WTC11 (cell line): Measurements from ENCODE around the gene NOA1. TPM values are rescaled to one million over a fixed set of nuclear protein-coding genes. Genes with fewer than 3 reads are reported as not detected.

Source experiments
- ATAC-seq: fragments of 200-7000 bp; cut with Tn5 transposase; 2 replicates; pipeline ENCODE4 v1.10.0; 2021; ENCODE audit warnings: mild to moderate bottlenecking, moderate library complexity
- Bru-seq: library from RNA; stranded (reverse); fragments of 400-500 nt; gene quantifications from one replicate; lab custom pipeline; 2021; lab: Mats Ljungman, UMichigan
- CTCF ChIA-PET: fragments of 300-600 bp; sonication (Branson Sonifier 250); formaldehyde crosslinking; loops from one replicate; lab custom pipeline; 2021; ENCODE audit warnings: antibody characterized with exemption; lab: Charles Lee
- POLR2A ChIA-PET: fragments of 350-600 bp; sonication (Branson Sonifier 250); formaldehyde crosslinking; loops from one replicate; lab custom pipeline; 2021; ENCODE audit warnings: antibody characterized with exemption; lab: Charles Lee
- DNase-seq: peaks from one replicate; pipeline ENCODE4 v3.0.0; 2021; ENCODE audit warnings: low spot score
- H3K27ac Mint-ChIP-seq: 2 replicates; pipeline ENCODE4 v1.8.0; 2021; ENCODE audit warnings: mixed read lengths
- H3K27me3 Mint-ChIP-seq: 2 replicates; pipeline ENCODE4 v1.8.0; 2021; ENCODE audit warnings: low read depth, mild to moderate bottlenecking, moderate library complexity, mixed read lengths
- H3K36me3 Mint-ChIP-seq: 2 replicates; pipeline ENCODE4 v1.8.0; 2021; ENCODE audit warnings: mixed read lengths
- H3K4me1 Mint-ChIP-seq: 2 replicates; pipeline ENCODE4 v1.8.0; 2022; ENCODE audit warnings: mixed read lengths
- H3K4me3 Mint-ChIP-seq: 2 replicates; pipeline ENCODE4 v1.8.0; 2021; ENCODE audit warnings: mild to moderate bottlenecking, moderate library complexity, mixed read lengths
- H3K9me3 Mint-ChIP-seq: 2 replicates; pipeline ENCODE4 v1.8.0; 2021; ENCODE audit warnings: mixed read lengths
- CDX4 ChIP-seq: fragments of 250-450 bp; sonication (Bioruptor Pico); IDR thresholded peaks from 2 replicates; pipeline ENCODE4 v1.9.0; 2021; ENCODE audit warnings: moderate library complexity, mild to moderate bottlenecking, inconsistent platforms, borderline replicate concordance
- E2F4 ChIP-seq: sonication (generic); formaldehyde crosslinking; IDR thresholded peaks from 2 replicates; pipeline ENCODE4 v1.8.1; 2022; ENCODE audit warnings: low read depth, mild to moderate bottlenecking, moderate library complexity, missing genetic modification reagents, borderline replicate concordance
- EMX1 ChIP-seq: fragments of 250-450 bp; sonication (Bioruptor Pico); IDR thresholded peaks from 2 replicates; pipeline ENCODE4 v1.8.0; 2021; ENCODE audit warnings: mild to moderate bottlenecking
- FOXK1 ChIP-seq: sonication (generic); formaldehyde crosslinking; IDR thresholded peaks from 2 replicates; pipeline ENCODE4 v1.8.0; 2022; ENCODE audit warnings: mild to moderate bottlenecking, moderate library complexity, missing genetic modification reagents
- GABPB1 ChIP-seq: sonication (generic); formaldehyde crosslinking; IDR thresholded peaks from 2 replicates; pipeline ENCODE4 v1.8.1; 2023; ENCODE audit warnings: mild to moderate bottlenecking, missing genetic modification reagents
- GRHL2 ChIP-seq: fragments of 250-450 bp; sonication (Bioruptor Pico); IDR thresholded peaks from 2 replicates; pipeline ENCODE4 v1.8.0; 2022; ENCODE audit warnings: mild to moderate bottlenecking, moderate library complexity; ENCODE audit not compliant: insufficient replicate concordance, severe bottlenecking
- GTF2I ChIP-seq: fragments of 250-450 bp; sonication (Bioruptor Pico); conservative IDR thresholded peaks from 2 replicates; pipeline ENCODE4 v1.4.0; 2021; ENCODE audit warnings: mild to moderate bottlenecking
- MAX ChIP-seq: sonication (generic); formaldehyde crosslinking; IDR thresholded peaks from 2 replicates; pipeline ENCODE4 v1.8.0; 2022; ENCODE audit warnings: mild to moderate bottlenecking, missing genetic modification reagents
- MLX ChIP-seq: sonication (generic); formaldehyde crosslinking; IDR thresholded peaks from 2 replicates; pipeline ENCODE4 v1.8.1; 2023; ENCODE audit warnings: mild to moderate bottlenecking, missing genetic modification reagents, moderate library complexity
- NFYB ChIP-seq: sonication (generic); formaldehyde crosslinking; conservative IDR thresholded peaks from 2 replicates; pipeline ENCODE4 v1.8.0; 2022; ENCODE audit warnings: low read depth, missing genetic modification reagents
- SP1 ChIP-seq: sonication (generic); formaldehyde crosslinking; conservative IDR thresholded peaks from 2 replicates; pipeline ENCODE4 v1.8.1; 2022; ENCODE audit warnings: missing genetic modification reagents
- TCF7 ChIP-seq: sonication (generic); formaldehyde crosslinking; IDR thresholded peaks from 2 replicates; pipeline ENCODE4 v1.8.0; 2022; ENCODE audit warnings: mild to moderate bottlenecking, low read depth, missing genetic modification reagents, moderate library complexity
- USF1 ChIP-seq: sonication (generic); formaldehyde crosslinking; IDR thresholded peaks from 2 replicates; pipeline ENCODE4 v1.8.0; 2022; ENCODE audit warnings: mild to moderate bottlenecking, missing genetic modification reagents
- ZBTB21 ChIP-seq: sonication (generic); formaldehyde crosslinking; IDR thresholded peaks from 2 replicates; pipeline ENCODE4 v1.8.1; 2023; ENCODE audit warnings: mild to moderate bottlenecking, missing genetic modification reagents, borderline replicate concordance
- ZNF281 ChIP-seq: sonication (generic); formaldehyde crosslinking; IDR thresholded peaks from 2 replicates; pipeline ENCODE4 v1.8.0; 2023; ENCODE audit warnings: mild to moderate bottlenecking, missing genetic modification reagents
- ZNF317 ChIP-seq: sonication (generic); formaldehyde crosslinking; IDR thresholded peaks from 2 replicates; pipeline ENCODE4 v1.8.1; 2023; ENCODE audit warnings: low read depth, mild to moderate bottlenecking, moderate library complexity, missing genetic modification reagents, borderline replicate concordance
- ZNF416 ChIP-seq: fragments of 250-450 bp; sonication (Bioruptor Pico); IDR thresholded peaks from 2 replicates; pipeline ENCODE4 v1.9.0; 2021; ENCODE audit warnings: mild to moderate bottlenecking, inconsistent platforms
- ZNF671 ChIP-seq: fragments of 250-450 bp; sonication (Bioruptor Pico); IDR thresholded peaks from 2 replicates; pipeline ENCODE4 v1.8.0; 2021; ENCODE audit warnings: mild to moderate bottlenecking
- long read RNA-seq, 3 experiments: library from RNA in 1 of 3; library from capped mRNA in 1 of 3; library from polyadenylated mRNA in 1 of 3; unstranded in 2 of 3; stranded (forward) in 1 of 3; transcript quantifications; one replicate each; pipeline ENCODE4 v2.0.0, GENCODE V29; 2021
- total RNA-seq: library from RNA; stranded (reverse); gene quantifications from 3 replicates; pipeline ENCODE4 v1.2.3, GENCODE V29; 2021
- TF ChIP-seq, protein P1 (sequence below): sonication (generic); formaldehyde crosslinking; IDR thresholded peaks from 2 replicates; pipeline ENCODE4 v1.8.1; 2023; ENCODE audit warnings: mild to moderate bottlenecking, missing genetic modification reagents, moderate library complexity
- TF ChIP-seq, protein P2 (sequence below): sonication (generic); formaldehyde crosslinking; IDR thresholded peaks from 2 replicates; pipeline ENCODE4 v1.8.0; 2023; ENCODE audit warnings: missing genetic modification reagents
- TF ChIP-seq, protein P3 (sequence below): sonication (generic); formaldehyde crosslinking; IDR thresholded peaks from 2 replicates; pipeline ENCODE4 v1.8.1; 2023; ENCODE audit warnings: mild to moderate bottlenecking, missing genetic modification reagents
- TF ChIP-seq, protein P4 (sequence below): sonication (generic); formaldehyde crosslinking; IDR thresholded peaks from 2 replicates; pipeline ENCODE4 v1.8.0; 2022; ENCODE audit warnings: mild to moderate bottlenecking, missing genetic modification reagents

NOA1 gene
- total RNA-seq (32.5 to 35.7 TPM (median 33.0 TPM) in 3 replicates), Bru-seq, nascent RNA (percentile 84 among the genes with signal in this experiment)
- long read RNA-seq, experiment 1, transcript NOA1-201 (7 exons, 3,415 nt), result major isoform, 206 of 220 reads
- long read RNA-seq, experiment 1, partial matches to known transcripts, result 0 of 220 reads
- long read RNA-seq, experiment 1, other reads (novel, unspliced or antisense), result 14 of 220 reads
- long read RNA-seq, experiment 2, transcript NOA1-201 (7 exons, 3,415 nt), result major isoform, 51 of 81 reads
- long read RNA-seq, experiment 2, partial matches to known transcripts, result 8 of 81 reads
- long read RNA-seq, experiment 2, other reads (novel, unspliced or antisense), result 22 of 81 reads
- long read RNA-seq, experiment 3, partial matches to known transcripts, result 0 of 1 reads
- long read RNA-seq, experiment 3, other reads (novel, unspliced or antisense), result 0 of 1 reads

GRCh38 chr4:56977321-56978012 lies at the start of gene NOA1:
Gene NOA1 (minus strand): TSS chr4:56977606. CDS start chr4:56977585, 21 bp downstream.
- H3K27ac Mint-ChIP-seq, result peak within 1 kb of the TSS; percentile 96
- H3K27me3 Mint-ChIP-seq, result no peaks in the 10 kb centered on the region; the same call in 1 of the 2 replicates
- peaks cover 29% of the 10 kb centered on the region for H3K36me3 Mint-ChIP-seq
- POLR2A ChIA-PET, result interaction anchor here (0.5 to 2.8 kb wide), 9 partner anchors 11 to 590 kb away, joined by 3 to 18 read pairs (median 4); partner anchors contain the start of genes AASDH, PAICS, PPAT and REST
- peak within 1 kb of the TSS; percentile 99 for H3K4me3 Mint-ChIP-seq
- CTCF ChIA-PET, result interaction anchor here (1.1 to 2.9 kb wide), 7 partner anchors 14 to 133 kb away, joined by 3 to 18 read pairs (median 6); partner anchors contain the start of gene REST
- ATAC-seq (peak; percentile 83), DNase-seq (peak; percentile 97)
- peaks cover 26% of the 10 kb centered on the region for H3K4me1 Mint-ChIP-seq
- H3K9me3 Mint-ChIP-seq, result no peaks in the 10 kb centered on the region
- TF ChIP-seq GABPB1 (CRISPR knock-in tag), result peak; percentile 2; the same call in 1 of the 2 replicates
- TF ChIP-seq, protein P1, sequence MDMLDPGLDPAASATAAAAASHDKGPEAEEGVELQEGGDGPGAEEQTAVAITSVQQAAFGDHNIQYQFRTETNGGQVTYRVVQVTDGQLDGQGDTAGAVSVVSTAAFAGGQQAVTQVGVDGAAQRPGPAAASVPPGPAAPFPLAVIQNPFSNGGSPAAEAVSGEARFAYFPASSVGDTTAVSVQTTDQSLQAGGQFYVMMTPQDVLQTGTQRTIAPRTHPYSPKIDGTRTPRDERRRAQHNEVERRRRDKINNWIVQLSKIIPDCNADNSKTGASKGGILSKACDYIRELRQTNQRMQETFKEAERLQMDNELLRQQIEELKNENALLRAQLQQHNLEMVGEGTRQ (CRISPR knock-in tag), result no peak
- TF ChIP-seq, protein P2, sequence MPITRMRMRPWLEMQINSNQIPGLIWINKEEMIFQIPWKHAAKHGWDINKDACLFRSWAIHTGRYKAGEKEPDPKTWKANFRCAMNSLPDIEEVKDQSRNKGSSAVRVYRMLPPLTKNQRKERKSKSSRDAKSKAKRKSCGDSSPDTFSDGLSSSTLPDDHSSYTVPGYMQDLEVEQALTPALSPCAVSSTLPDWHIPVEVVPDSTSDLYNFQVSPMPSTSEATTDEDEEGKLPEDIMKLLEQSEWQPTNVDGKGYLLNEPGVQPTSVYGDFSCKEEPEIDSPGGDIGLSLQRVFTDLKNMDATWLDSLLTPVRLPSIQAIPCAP (CRISPR knock-in tag), result no peak
- no peak for TF ChIP-seq ZNF416 (CRISPR knock-in tag)
- no peak for TF ChIP-seq GRHL2 (CRISPR knock-in tag)
- TF ChIP-seq USF1, result 0 out of 2 replicates have a peak, but pooled peaks have one; percentile 22
- TF ChIP-seq MLX (CRISPR knock-in tag), result no peak
- TF ChIP-seq EMX1 (CRISPR knock-in tag), result no peak
- TF ChIP-seq, protein P3, sequence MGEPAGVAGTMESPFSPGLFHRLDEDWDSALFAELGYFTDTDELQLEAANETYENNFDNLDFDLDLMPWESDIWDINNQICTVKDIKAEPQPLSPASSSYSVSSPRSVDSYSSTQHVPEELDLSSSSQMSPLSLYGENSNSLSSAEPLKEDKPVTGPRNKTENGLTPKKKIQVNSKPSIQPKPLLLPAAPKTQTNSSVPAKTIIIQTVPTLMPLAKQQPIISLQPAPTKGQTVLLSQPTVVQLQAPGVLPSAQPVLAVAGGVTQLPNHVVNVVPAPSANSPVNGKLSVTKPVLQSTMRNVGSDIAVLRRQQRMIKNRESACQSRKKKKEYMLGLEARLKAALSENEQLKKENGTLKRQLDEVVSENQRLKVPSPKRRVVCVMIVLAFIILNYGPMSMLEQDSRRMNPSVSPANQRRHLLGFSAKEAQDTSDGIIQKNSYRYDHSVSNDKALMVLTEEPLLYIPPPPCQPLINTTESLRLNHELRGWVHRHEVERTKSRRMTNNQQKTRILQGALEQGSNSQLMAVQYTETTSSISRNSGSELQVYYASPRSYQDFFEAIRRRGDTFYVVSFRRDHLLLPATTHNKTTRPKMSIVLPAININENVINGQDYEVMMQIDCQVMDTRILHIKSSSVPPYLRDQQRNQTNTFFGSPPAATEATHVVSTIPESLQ, result no peak
- TF ChIP-seq, protein P4, sequence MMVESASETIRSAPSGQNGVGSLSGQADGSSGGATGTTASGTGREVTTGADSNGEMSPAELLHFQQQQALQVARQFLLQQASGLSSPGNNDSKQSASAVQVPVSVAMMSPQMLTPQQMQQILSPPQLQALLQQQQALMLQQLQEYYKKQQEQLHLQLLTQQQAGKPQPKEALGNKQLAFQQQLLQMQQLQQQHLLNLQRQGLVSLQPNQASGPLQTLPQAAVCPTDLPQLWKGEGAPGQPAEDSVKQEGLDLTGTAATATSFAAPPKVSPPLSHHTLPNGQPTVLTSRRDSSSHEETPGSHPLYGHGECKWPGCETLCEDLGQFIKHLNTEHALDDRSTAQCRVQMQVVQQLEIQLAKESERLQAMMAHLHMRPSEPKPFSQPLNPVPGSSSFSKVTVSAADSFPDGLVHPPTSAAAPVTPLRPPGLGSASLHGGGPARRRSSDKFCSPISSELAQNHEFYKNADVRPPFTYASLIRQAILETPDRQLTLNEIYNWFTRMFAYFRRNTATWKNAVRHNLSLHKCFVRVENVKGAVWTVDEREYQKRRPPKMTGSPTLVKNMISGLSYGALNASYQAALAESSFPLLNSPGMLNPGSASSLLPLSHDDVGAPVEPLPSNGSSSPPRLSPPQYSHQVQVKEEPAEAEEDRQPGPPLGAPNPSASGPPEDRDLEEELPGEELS (CRISPR knock-in tag), result peak; percentile 30; the same call in 1 of the 2 replicates
- TF ChIP-seq ZNF281, result no peak
- TF ChIP-seq NFYB (CRISPR knock-in tag), result no peak
- no peak for TF ChIP-seq CDX4
- TF ChIP-seq E2F4 (CRISPR knock-in tag), result no peak
- TF ChIP-seq ZNF671 (CRISPR knock-in tag), result no peak
- no peak for TF ChIP-seq ZBTB21
- no peak for TF ChIP-seq ZNF317 (CRISPR knock-in tag)
- TF ChIP-seq TCF7 (CRISPR knock-in tag), result no peak
- TF ChIP-seq GTF2I (CRISPR knock-in tag), result peak; percentile 30; the same call in 1 of the 2 replicates
- 0 out of 2 replicates have a peak, but pooled peaks have one; percentile 21 for TF ChIP-seq MAX (CRISPR knock-in tag)
- 0 out of 2 replicates have a peak, but pooled peaks have one; percentile 6 for TF ChIP-seq FOXK1
- peak; percentile 52 for TF ChIP-seq SP1
